D721Med (cell line): ENCODE results near the gene LPP.

Experiments used
- DNase-seq: peaks from one replicate; pipeline ENCODE4 v3.0.0; 2011; ENCODE audit warnings: low spot score; ENCODE audit not compliant: insufficient read length
- FAIRE-seq: peaks from 2 replicates; lab custom pipeline; 2011; peaks lifted over from hg19 to GRCh38; lab: Jason Lieb, UNC
- CTCF ChIP-seq: IDR thresholded peaks from 2 replicates; pipeline ENCODE4 v1.5.1; 2012; ENCODE audit warnings: mild to moderate bottlenecking, control low read depth; ENCODE audit not compliant: insufficient read depth; ENCODE audit errors: missing control alignments

LPP gene

GRCh38 chr3:188111002-188111584, 42.9 kb upstream of the LPP start:
- FAIRE-seq (no peak), DNase-seq (no peak)

GRCh38 chr3:188113756-188114155, 40.2 kb upstream of the LPP start:
- TF ChIP-seq CTCF = no peak
- DNase-seq (no peak), FAIRE-seq (no peak)

More at GRCh38 chr3:188111002-188111584, 42.9 kb upstream of the LPP start:
- no peak for TF ChIP-seq CTCF

- FAIRE-seq = no peak
- DNase-seq = no peak
- no peak for TF ChIP-seq CTCF
These were observed 34.1 kb upstream of the LPP start for GRCh38 chr3:188119846-188120245.

GRCh38 chr3:188122571-188123169, 31.3 kb upstream of the LPP start:
- no peak for TF ChIP-seq CTCF
- FAIRE-seq (no peak), DNase-seq (no peak)

- TF ChIP-seq CTCF = no peak
- no peak for FAIRE-seq
These were observed 30.6 kb upstream of the LPP start for GRCh38 chr3:188123170-188123905.

GRCh38 chr3:188124184-188124583, 29.8 kb upstream of the LPP start:
- FAIRE-seq (no peak), DNase-seq (no peak)
- TF ChIP-seq CTCF = no peak

More at GRCh38 chr3:188123170-188123905, 30.6 kb upstream of the LPP start:
- DNase-seq = no peak
